ENCODE measurements around the gene DHX36.

GRCh38 chr3:154310840-154311239 is 13.4 kb downstream of the DHX36 start:
- TF ChIP-seq POLR2AphosphoS5 (IDR thresholded peaks at IDR 0.05; ENCODE audit: low read depth, low read length) (no peak), POLR2A (IDR thresholded peaks at IDR 0.05; ENCODE audit: low read depth, low read length) (no peak)

Measured in GM12892 (cell line).